LNCaP clone FGC (cell line): ENCODE results near the gene TUBB2B.

ENCODE experiments used
- DNase-seq: peaks from one replicate; pipeline ENCODE4 v3.0.0-alpha.2; 2011; ENCODE audit warnings: low read depth
- H3K4me3 ChIP-seq: 2 replicates; pipeline ENCODE4 v1.5.1; 2011; ENCODE audit warnings: mild to moderate bottlenecking, low read depth, low read length, control low read depth
- TF ChIP-seq, protein P1 (sequence below): IDR thresholded peaks from 2 replicates; pipeline ENCODE4 v1.5.1; 2012; ENCODE audit warnings: mild to moderate bottlenecking; ENCODE audit not compliant: control insufficient read depth, insufficient read depth; ENCODE audit errors: extremely low read depth

The TUBB2B gene

DNA sequence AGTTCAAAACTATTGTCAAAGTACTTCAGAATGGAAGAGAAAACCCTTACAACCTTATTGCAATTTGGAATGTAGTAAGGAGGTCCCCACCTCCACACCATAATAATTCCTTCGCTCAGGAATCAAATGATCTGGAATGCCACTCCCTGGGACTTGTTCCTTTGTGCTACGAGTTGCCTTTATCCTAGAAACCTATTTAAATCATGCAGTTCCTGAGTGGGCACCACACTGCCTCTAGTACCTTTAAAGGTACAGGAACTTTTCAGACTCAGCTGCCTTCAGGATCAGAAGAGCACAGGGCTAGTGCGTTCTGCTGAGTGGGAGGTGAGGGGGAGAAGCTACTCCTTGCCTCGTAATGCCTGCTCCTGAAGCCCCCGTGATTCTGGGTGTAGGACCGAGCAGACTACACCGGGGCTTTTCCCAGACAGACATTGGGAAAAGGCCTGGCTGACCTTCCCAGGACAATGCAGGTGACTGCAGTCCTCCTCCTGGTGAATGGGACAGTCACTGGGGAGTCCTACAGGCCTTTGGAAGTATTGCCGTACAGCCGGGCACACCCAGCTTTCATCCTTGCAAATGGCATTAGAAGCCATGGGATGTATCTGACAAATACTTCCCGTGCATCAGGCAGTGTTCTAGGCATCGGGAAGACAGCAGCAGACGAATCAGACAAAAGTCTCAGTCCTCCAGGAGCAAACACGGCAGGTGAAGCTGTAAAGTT, 11.8 kb upstream of the TUBB2B start:
- DNase-seq: no peak
- TF ChIP-seq, protein P1, sequence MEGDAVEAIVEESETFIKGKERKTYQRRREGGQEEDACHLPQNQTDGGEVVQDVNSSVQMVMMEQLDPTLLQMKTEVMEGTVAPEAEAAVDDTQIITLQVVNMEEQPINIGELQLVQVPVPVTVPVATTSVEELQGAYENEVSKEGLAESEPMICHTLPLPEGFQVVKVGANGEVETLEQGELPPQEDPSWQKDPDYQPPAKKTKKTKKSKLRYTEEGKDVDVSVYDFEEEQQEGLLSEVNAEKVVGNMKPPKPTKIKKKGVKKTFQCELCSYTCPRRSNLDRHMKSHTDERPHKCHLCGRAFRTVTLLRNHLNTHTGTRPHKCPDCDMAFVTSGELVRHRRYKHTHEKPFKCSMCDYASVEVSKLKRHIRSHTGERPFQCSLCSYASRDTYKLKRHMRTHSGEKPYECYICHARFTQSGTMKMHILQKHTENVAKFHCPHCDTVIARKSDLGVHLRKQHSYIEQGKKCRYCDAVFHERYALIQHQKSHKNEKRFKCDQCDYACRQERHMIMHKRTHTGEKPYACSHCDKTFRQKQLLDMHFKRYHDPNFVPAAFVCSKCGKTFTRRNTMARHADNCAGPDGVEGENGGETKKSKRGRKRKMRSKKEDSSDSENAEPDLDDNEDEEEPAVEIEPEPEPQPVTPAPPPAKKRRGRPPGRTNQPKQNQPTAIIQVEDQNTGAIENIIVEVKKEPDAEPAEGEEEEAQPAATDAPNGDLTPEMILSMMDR: no peak

DNA sequence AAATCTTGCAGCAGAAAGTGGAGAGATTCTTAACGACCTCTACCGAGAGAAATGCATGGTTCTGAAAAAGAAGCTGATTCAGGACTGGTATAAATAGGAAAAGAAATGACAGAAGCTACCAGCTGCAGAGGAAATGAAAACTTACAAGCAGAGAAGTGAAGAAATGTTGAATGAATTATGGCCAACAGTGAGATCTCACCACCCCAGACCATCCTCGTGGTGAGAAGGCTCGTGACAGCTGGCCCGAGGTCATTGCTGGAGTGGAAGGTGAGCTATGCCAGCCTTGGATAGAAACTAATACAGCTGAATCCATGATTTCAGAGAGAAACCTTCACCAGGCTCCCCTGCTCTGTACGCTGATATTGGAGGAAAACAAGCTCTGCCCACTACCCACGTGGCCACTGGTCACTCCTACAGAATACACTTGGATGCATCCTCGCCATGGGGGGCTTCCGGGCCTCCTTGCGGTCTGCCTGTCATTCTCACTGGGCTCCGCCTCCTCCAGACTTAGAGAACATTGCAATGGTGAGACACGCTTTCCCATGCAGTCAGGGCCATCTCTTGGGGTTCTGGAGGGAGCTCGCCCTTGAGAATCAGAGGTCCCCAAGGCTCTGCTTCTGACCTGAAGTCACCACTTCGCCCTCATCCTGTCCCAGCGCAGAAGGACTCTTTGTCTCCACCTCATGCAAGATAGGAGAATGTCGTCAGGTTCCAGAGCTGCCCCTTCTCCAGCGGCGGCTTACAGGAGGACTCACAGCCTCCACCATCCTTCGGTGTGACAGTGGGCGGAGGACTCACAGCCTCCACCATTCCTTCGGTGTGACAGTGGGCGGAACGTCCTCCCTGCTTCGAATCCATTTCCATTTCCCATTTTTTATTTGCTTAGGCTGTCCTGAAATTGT, 10.6 kb upstream of the TUBB2B start:
- TF ChIP-seq, protein P1: no peak
- no peak overlapping the region for H3K4me3 ChIP-seq
- no peak for DNase-seq

More for the DNA sequence above, 11.8 kb upstream of the TUBB2B start:
- no peak overlapping the region for H3K4me3 ChIP-seq

DNA sequence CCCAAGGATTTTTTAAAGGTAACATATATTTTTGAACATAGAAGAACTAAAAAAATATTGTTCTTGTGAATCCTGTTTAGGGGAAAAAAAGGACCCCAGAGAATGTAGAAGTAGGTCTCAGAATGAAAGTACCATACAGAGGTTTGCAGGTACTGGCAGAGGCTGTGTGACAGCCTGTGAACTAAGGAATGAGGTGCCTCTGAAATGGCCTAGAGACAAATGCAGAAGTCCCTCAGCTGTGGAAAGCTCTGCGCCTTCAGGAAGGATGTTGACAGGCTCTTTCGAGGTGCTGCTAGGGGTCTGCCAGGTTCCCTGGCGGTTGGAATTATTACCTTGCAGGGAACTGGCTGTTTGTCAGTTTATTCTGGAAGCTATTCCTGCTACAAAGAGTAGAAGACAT, 8.6 kb upstream of the TUBB2B start:
- no peak for DNase-seq
- H3K4me3 ChIP-seq: no peak overlapping the region
- TF ChIP-seq, protein P1: no peak

DNA sequence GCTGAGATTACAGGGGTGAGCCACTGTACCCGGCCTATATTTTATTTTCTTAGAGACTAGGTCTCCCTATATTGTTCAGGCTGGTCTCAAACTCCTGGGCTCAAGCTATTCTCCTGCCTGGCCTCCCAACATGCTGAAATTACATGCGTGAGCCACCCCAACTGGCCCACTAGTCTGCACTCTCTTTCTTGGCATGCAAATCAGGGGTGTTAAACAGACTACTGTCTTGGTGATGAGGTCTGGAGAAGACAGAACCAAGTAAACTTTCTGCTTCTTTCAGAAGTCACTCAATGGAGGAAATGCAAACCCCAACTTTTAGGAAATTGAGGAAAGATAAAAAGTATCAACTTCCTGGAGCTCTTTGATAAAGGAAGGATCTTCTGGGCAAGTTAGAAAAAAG, 8.0 kb upstream of the TUBB2B start:
- TF ChIP-seq, protein P1: no peak
- no peak for DNase-seq
- no peak overlapping the region for H3K4me3 ChIP-seq

DNA sequence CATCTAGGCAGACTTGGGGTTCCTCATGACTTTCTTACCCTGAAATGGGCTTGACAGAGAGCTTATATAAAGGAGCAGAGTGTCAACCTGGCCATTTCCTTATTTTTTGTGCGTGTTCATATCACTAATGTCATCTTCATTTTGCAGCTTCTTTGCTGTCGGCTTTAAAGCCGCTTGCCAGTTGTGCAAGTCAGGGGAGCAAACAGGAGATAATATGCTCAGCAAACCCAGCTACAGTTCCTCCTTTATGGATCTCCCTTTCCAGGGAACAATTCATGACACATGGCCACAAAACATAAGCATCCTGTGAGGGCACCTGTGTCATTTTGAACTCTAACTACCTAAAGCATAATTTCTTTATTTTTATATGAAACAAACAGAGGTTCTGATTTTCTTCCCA, 6.5 kb upstream of the TUBB2B start:
- TF ChIP-seq, protein P1: no peak

DNA sequence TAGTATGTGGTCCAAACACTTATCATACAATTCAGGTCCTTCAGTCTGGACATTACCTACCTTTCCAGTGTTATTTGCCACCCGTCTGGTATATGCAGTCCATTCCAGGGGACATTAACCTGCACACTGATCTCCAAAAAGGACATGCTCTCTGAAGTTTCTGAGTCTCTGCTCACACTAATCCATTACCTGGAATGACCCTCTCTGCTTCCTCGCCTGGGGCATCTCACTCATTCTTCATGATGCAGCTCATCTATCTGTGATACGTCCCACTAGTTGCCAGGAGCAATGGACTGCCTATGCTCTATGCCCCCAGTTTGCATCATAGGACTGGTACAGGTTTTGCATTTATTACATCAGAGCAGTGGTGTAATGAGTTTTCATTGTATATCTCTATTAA, 5.9 kb upstream of the TUBB2B start:
- no peak overlapping the region for H3K4me3 ChIP-seq
- TF ChIP-seq, protein P1: no peak
- DNase-seq: no peak

More for the DNA sequence above, 6.5 kb upstream of the TUBB2B start:
- DNase-seq: no peak
- no peak overlapping the region for H3K4me3 ChIP-seq
